Stomach (tissue), 4 donors: ENCODE results near the gene PRDM16.

Experiments
- CTCF ChIP-seq, 7 experiments: fragments of 450-650 bp in 4 of 7; fragments of 200-600 bp in 3 of 7; sonication (generic) in 3 of 7; IDR thresholded peaks; one replicate each; pipeline ENCODE4 v1.5.1; 2016 to 2019; ENCODE audit warnings: antibody characterized with exemption in 7 of 7, control low read depth in 2 of 7, mild to moderate bottlenecking in 1 of 7
- EP300 ChIP-seq: sonication (generic); formaldehyde crosslinking; IDR thresholded peaks from one replicate; pipeline ENCODE4 v1.6.1; 2017; ENCODE audit warnings: antibody characterized with exemption
- POLR2A ChIP-seq, 4 donors: fragments of 450-650 bp; IDR thresholded peaks; one replicate each; pipeline ENCODE4 v1.6.1; 2016; ENCODE audit warnings: antibody characterized with exemption in 4 of 4, control low read depth in 2 of 4, mild to moderate bottlenecking in 1 of 4, moderate library complexity in 1 of 4
- POLR2AphosphoS5 ChIP-seq, 3 donors: sonication (generic); formaldehyde crosslinking; IDR thresholded peaks; one replicate each; pipeline ENCODE4 v1.6.1; 2016; ENCODE audit warnings: antibody characterized with exemption in 3 of 3

GRCh38 chr1:3277011-3277471, 208.0 kb downstream of the PRDM16 start:
- TF ChIP-seq POLR2A (IDR thresholded peaks at IDR 0.05), result no peak
- TF ChIP-seq CTCF (IDR thresholded peaks at IDR 0.05), result no peak
- no peak for TF ChIP-seq POLR2AphosphoS5 (IDR thresholded peaks at IDR 0.05)
- TF ChIP-seq EP300, result no peak
